Adipocyte (in vitro differentiated cells): ENCODE measurements around the gene PLD6.
A peak's percentile ranks its signal among the peaks of the same experiment; 100 is the strongest.
"Not testable (repeated sequence)": the region's sequence is repeated elsewhere in the genome, so short reads cannot be mapped to it uniquely, and the experiment has no call there.

Experiments used
- DNase-seq: peaks from one replicate; pipeline ENCODE4 v3.0.0-alpha.2; 2015; ENCODE audit warnings: low read depth
- H3K27me3 ChIP-seq: replicated peaks from 2 replicates; pipeline ENCODE4 v1.7.0; 2013; ENCODE audit warnings: mild to moderate bottlenecking, low read length, moderate library complexity; ENCODE audit not compliant: control insufficient read depth, insufficient read depth
- H3K36me3 ChIP-seq: 2 replicates; pipeline ENCODE4 v1.7.0; 2013; ENCODE audit warnings: low read length, mild to moderate bottlenecking, moderate library complexity; ENCODE audit not compliant: control insufficient read depth, insufficient read depth, severe bottlenecking
- H3K4me1 ChIP-seq: 2 replicates; pipeline ENCODE4 v1.7.0; 2013; ENCODE audit warnings: mild to moderate bottlenecking, low read length, moderate library complexity; ENCODE audit not compliant: control insufficient read depth, insufficient read depth
- H3K4me3 ChIP-seq: 2 replicates; pipeline ENCODE4 v1.7.0; 2013; ENCODE audit warnings: mild to moderate bottlenecking, low read length, moderate library complexity
- H3K9ac ChIP-seq: 2 replicates; pipeline ENCODE4 v1.7.0; 2013; ENCODE audit warnings: mild to moderate bottlenecking, low read length, moderate library complexity
- H3K9me3 ChIP-seq: 2 replicates; pipeline ENCODE4 v1.7.0; 2013; ENCODE audit warnings: mild to moderate bottlenecking, low read length, moderate library complexity; ENCODE audit not compliant: control insufficient read depth

PLD6 gene

GRCh38 chr17:17191961-17192381 is 14.2 kb downstream of the PLD6 start:
- no peak overlapping the region for H3K4me3 ChIP-seq
- H3K36me3 ChIP-seq, result peaks cover 23% of the 10 kb centered on the region
- H3K4me1 ChIP-seq, result peaks cover 24% of the 10 kb centered on the region
- no peak overlapping the region for H3K9ac ChIP-seq
- no peak for DNase-seq
- H3K9me3 ChIP-seq, result no peaks in the 10 kb centered on the region
- H3K27me3 ChIP-seq, result no peaks in the 10 kb centered on the region

- H3K9ac ChIP-seq, result no peak overlapping the region
- peak; percentile 55 for DNase-seq
- H3K4me1 ChIP-seq, result peaks cover 27% of the 10 kb centered on the region
- H3K9me3 ChIP-seq, result no peaks in the 10 kb centered on the region
- peaks cover 23% of the 10 kb centered on the region for H3K36me3 ChIP-seq
- H3K27me3 ChIP-seq, result no peaks in the 10 kb centered on the region
- no peak overlapping the region for H3K4me3 ChIP-seq
Measured at GRCh38 chr17:17191346-17191792, 14.8 kb downstream of the PLD6 start.

GRCh38 chr17:17190188-17190587 is 15.9 kb downstream of the PLD6 start:
- Histone ChIP-seq H3K9ac (no peak overlapping the region), H3K36me3 (peaks cover 31% of the 10 kb centered on the region), H3K9me3 (no peaks in the 10 kb centered on the region), H3K4me1 (peaks cover 27% of the 10 kb centered on the region), H3K27me3 (no peaks in the 10 kb centered on the region), H3K4me3 (no peak overlapping the region)
- DNase-seq, result no peak

GRCh38 chr17:17189559-17189958 is 16.6 kb downstream of the PLD6 start:
- no peaks in the 10 kb centered on the region for H3K27me3 ChIP-seq
- H3K4me3 ChIP-seq, result no peak overlapping the region
- peaks cover 27% of the 10 kb centered on the region for H3K4me1 ChIP-seq
- H3K9me3 ChIP-seq, result no peaks in the 10 kb centered on the region
- no peak for DNase-seq
- peaks cover 35% of the 10 kb centered on the region for H3K36me3 ChIP-seq
- H3K9ac ChIP-seq, result no peak overlapping the region

- peaks cover 45% of the 10 kb centered on the region for H3K36me3 ChIP-seq
- H3K9ac ChIP-seq, result no peak overlapping the region
- H3K27me3 ChIP-seq, result no peaks in the 10 kb centered on the region
- H3K4me3 ChIP-seq, result no peak overlapping the region
- H3K4me1 ChIP-seq, result peaks cover 27% of the 10 kb centered on the region
- H3K9me3 ChIP-seq, result no peaks in the 10 kb centered on the region
- no peak for DNase-seq
Measured at GRCh38 chr17:17188586-17188985, 17.5 kb downstream of the PLD6 start.

GRCh38 chr17:17186551-17187505 is 19.3 kb downstream of the PLD6 start:
- no peaks in the 10 kb centered on the region for H3K27me3 ChIP-seq
- H3K9ac ChIP-seq, result no peak overlapping the region
- peaks cover 60% of the 10 kb centered on the region for H3K36me3 ChIP-seq
- no peak for DNase-seq
- no peaks in the 10 kb centered on the region for H3K9me3 ChIP-seq
- H3K4me1 ChIP-seq, result peaks cover 27% of the 10 kb centered on the region
- no peak overlapping the region for H3K4me3 ChIP-seq

GRCh38 chr17:17186051-17186450 is 20.1 kb downstream of the PLD6 start:
- DNase-seq, result no peak
- Histone ChIP-seq H3K36me3 (peaks cover 68% of the 10 kb centered on the region), H3K9ac (no peak overlapping the region), H3K4me3 (no peak overlapping the region), H3K27me3 (no peaks in the 10 kb centered on the region), H3K9me3 (no peaks in the 10 kb centered on the region), H3K4me1 (peaks cover 23% of the 10 kb centered on the region)

- H3K4me3 ChIP-seq, DNase-seq, H3K27me3 ChIP-seq, H3K9me3 ChIP-seq, H3K9ac ChIP-seq: not testable (repeated sequence)
- Histone ChIP-seq H3K4me1 (peaks cover 16% of the 10 kb centered on the region), H3K36me3 (peaks cover 76% of the 10 kb centered on the region)
Measured at GRCh38 chr17:17184985-17185757, 21.0 kb downstream of the PLD6 start.

- Histone ChIP-seq H3K4me1 (peaks cover 9% of the 10 kb centered on the region), H3K27me3 (no peaks in the 10 kb centered on the region), H3K9ac (no peak overlapping the region), H3K4me3 (no peak overlapping the region), H3K9me3 (no peaks in the 10 kb centered on the region), H3K36me3 (peaks cover 81% of the 10 kb centered on the region)
- DNase-seq, result no peak
Measured at GRCh38 chr17:17183744-17184143, 22.4 kb downstream of the PLD6 start.

GRCh38 chr17:17182598-17183136 is 23.5 kb downstream of the PLD6 start:
- peaks cover 9% of the 10 kb centered on the region for H3K4me1 ChIP-seq
- no peak overlapping the region for H3K9ac ChIP-seq
- no peaks in the 10 kb centered on the region for H3K27me3 ChIP-seq
- no peak overlapping the region for H3K4me3 ChIP-seq
- DNase-seq, result no peak
- H3K36me3 ChIP-seq, result peaks cover 81% of the 10 kb centered on the region
- H3K9me3 ChIP-seq, result no peaks in the 10 kb centered on the region
